HG03342 (cell line): ENCODE measurements around the gene SOCS7.

Source experiments
- ATAC-seq: cut with Tn5 transposase; IDR thresholded peaks from one replicate; pipeline ENCODE4 v1.9.1; 2021; ENCODE audit warnings: mild to moderate bottlenecking, moderate library complexity; ENCODE audit not compliant: unreplicated experiment

The SOCS7 gene

DNA sequence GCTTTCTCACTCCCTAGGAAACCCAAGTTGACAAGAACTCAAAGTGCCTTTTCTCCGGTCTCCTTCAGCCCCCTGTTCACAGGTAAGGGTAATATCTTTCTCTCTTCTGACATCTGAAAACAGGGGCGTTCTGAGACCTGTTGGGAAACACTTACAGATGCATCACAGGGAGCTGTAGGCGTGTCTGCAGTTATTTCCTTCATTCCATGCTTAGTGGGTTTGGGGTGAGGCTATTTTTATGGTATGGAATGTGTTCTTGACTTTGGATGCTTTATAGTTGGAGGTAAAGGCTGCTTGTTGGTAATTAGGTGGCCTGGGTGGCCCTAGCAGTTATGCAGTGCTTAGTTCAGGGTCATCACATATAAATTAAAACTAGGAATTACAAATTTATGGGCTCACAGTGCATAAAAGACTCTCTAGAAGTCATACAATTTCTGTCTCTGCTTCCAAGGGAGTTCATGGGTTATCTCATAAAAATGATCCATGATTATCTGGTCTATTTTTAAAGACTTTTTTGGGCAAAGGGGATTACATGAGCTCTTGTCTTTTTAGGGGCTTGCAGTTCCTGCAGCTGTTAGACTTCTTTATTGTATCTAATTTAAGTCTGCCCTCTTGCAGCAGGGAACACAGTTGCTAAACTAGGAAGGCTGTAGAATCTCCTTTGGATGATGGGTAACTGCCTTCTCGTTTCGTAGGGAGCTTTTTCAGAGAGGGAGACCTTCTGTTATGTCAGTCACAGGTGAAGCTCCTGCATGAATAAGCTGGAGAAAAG, 10.2 kb downstream of the SOCS7 start:
- ATAC-seq = no peak

DNA sequence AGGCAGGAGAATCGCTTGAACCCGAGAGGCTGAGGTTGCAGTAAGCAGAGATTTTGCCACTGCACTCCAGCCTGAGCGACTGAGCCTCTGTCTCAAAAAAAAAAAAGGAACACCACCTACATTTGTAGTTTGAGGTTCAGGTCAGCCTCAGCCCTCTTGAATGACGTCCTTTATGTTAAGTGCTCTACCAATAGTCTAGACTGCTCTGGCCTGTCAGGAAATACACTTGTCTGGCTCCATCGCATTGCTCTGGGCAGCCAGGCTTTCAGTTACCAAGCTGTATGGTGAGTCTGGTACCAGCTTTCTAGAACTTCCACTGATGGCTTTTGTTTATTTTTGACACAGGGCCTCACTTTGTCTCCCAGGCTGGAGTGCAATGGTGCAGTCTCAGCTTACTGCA, 11.4 kb downstream of the SOCS7 start:
- ATAC-seq = no peak

DNA sequence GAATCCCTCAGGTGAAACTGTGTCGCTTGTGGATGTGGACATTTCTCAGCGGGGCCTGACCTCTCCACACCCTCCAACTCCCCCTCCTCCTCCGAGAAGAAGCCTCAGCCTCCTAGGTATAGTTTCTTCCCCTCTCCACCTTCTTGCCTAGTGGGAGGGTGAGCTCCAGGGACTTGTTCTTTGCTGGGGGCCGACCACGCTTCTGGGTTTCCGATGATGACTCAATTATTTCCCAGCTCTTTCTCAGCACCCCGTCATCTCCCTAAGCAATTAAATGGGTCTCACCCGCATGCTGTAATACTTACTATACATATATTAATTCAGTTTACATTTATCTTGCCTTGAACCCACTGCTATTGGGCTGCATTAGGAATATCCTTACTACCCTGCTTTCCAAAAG, 13.1 kb downstream of the SOCS7 start:
- no peak for ATAC-seq

DNA sequence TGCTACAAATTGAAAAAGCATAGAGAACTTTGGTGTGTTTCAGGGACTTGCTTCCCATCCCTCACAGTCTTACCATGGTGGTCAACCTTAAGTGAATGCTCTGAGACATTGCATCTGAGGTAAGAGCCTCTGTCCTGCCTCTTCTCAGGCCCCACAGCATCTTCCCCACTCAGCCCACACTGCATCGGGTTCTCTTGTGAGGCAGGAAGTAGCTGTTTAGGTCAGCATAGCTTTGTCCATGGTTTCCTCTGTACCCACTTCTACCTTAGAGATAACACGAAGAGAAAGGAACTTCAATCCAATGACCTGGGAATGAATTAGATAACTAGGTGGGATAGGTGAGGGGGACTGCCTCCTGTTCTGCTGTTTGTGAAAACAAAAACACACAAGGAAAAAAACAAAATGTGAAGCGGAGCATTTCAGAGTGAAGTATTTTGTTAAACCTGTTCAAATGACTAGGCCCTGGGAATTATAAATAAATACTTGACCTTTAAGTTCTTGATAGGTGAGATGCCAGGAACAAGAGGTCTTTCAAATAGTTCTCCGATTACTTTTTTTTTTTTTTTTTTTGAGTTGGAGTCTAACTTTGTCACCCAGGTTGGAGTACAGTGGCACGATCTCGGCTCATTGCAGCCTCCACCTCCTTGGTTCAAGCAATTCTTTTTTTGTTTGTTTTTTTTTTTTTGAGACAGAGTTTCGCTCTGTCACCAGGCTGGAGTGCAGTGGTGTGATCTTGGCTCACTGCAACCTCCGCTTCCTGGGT, 17.7 kb downstream of the SOCS7 start:
- ATAC-seq = no peak

DNA sequence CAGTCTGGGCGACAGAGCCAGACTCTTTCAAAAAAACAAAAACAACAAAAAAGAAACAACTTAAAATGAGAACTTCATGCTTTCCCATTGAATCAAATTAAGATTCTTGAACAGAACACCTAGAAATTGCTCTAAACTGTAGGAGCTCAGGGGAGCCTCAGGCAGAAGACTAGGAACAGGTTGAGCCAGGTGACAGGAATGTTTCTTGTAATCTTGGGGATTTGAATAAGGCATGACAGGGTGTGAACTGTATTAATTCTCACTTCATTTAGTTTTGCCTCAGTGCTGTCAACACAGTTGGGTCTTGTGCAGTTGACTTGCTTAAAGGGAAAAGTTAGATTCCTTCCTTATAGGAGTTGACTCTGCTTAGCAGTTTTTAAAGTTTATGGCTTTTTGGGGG, 27.8 kb downstream of the SOCS7 start:
- ATAC-seq = no peak

DNA sequence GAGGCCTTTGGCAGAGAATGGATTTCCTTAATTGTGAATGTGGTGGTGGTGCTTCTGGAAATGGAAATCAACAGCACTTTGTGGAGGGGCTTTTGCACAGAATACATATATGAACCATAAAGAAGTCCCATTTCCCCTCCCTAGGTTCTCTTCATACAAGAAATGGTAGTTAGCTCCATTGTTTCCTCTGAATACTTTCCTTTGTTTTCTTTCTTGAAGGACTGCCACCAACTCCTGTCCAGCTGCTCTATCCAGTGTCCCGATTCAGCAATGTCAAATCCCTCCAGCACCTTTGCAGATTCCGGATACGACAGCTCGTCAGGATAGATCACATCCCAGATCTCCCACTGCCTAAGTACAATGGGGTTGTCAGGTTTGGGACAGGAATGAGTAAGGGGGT, 43.4 kb downstream of the SOCS7 start:
- ATAC-seq = no peak

DNA sequence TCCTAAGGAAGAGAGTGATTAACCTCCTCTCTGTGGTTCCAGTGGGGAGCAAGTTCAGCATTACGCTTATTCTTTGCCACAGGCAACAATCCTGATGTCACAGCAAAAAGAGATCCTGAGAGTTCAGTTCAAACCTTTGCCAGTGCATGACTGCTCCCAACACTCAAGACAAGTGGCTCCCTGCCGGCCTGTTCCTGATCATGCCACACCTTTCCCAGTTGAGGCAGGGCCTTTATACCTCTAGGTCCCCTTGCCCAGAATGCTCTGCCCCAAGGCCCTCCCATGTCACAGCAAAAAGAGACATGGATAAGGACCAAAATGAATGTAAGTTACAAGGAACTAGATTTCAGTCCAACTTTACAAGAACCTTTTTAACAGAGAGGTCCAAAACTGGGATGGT, 45.6 kb downstream of the SOCS7 start:
- ATAC-seq = no peak

DNA sequence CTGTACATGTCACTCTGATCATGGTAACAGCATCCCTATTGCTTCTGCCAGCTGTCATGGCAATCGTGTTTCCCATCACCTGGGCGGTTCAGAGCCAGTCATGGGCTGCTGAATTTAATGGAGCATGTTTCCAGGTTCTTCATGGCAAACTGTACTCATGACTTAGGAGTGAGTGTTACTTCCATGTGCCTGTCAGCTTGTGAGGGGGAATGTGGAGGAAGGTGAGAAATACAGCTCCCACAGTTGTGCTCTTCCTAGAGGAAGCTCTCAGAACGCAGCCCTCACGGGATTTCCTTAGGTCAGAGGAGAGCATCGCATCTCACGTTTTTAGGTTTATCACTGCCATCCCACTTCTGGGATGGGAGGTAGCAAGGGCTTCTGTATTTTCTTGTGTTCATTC, 48.6 kb downstream of the SOCS7 start:
- ATAC-seq = no peak

DNA sequence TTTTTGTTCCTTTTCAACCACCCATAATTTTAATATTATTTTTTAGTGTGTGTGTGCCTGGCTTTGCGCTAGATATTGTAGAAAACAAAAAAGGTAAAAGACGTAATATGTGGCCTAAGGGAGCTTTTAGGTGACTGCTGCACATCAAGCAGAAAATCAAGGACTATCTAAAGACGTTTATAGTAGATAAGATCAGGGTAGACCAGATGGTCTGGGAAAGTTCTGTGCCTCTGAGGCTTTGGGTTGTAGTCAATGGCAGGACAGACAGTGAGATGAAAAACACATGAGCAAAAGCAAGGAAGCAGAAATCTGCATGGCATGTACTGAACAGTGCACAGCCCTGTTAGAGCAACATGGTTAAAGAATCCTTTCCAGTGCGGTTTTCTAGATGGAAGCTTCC, 49.8 kb downstream of the SOCS7 start:
- no peak for ATAC-seq

DNA sequence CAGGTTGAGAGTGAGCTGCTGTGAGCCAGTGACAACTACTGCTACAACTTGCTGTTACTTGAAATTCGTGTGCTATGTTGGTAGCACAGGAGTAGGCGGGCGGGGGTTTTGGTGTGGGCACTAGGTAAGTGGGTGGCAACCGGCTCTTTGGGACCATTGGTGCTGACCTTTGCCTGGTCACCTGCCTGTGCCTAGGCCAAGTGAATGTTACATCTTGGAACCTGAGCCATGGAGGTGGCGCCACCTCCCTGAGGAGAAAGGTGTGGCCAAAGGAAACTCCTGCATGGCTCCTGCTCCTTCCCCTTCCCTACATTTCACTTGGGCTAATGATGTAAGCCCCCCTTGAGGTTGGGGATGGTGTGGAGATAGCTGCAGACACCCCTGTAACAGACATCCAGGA, 51.3 kb downstream of the SOCS7 start:
- ATAC-seq = no peak

DNA sequence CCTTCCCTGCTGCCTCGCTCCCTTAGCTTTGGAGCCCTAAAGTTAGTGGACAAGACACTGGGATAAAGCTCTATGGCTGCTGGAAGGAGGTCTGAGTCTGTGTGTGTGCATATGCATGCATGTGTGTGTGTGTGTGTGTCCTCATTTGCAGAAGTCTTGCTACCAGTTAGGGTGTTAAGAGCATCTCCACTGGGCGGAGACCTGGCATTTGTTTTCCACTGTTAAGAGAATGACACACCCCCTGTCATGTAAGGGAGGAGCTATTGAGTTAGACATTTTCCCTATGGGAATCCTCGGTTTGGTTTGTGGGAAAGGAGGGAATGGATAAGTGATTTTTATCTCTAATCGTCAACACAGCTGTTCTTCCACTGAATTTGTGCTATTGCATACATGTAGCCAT, 51.8 kb downstream of the SOCS7 start:
- ATAC-seq = no peak

DNA sequence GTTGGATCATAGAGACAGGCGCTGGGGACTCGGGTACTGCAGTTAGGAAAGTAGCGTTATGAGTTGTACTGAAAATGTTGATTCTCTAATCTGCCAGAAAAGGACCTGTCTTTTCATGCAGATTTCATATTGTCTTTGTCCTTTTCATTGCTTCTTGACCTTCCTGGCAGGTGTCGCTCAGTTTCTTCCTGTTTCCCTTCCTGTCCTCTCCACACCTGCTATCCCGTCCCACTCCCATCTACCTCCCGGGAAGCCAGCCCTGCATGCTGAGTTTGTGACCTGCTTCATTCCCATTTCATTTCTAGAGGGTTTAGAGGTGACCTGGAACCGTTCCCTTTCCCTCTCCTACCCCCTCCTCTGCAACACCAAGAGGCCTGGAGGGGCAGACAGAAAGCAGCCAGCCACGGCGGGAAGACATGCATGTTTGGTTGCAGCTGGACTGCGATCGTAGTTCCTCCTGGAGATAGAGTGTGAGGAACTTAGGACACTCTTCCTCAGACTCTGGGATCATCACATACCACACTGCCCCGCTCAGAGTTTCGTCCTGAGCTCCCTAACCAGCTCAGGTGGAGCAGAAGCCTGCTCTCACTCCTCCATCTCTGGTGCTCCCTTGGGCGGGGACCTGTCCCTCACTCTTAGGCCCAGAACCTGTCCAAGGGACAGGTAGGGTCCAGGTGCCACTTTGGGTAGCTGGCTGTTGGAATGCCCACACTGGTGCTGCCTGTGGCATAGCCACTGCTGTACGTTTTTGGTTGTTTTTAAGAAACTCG, 52.7 kb downstream of the SOCS7 start:
- no peak for ATAC-seq

DNA sequence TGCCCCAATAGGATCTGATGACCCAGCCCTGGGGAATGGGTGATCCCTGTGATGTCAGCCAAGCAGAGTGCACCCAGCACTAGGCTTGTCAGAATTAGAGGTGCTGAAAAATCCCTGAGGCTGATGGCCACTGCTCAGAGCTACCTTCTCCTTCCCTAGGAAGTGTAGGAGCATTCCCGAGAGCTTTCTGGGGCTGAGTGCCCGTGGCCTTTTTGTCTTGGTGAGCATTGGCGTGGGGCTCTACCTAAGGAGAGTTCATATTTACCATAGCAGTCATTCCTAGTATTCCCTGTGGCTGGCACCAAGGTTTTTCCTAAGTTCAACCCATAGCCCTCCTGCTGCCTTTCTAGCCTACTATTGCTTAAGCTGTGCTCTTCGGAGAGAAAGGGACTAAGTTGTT, 54.0 kb downstream of the SOCS7 start:
- ATAC-seq = no peak

DNA sequence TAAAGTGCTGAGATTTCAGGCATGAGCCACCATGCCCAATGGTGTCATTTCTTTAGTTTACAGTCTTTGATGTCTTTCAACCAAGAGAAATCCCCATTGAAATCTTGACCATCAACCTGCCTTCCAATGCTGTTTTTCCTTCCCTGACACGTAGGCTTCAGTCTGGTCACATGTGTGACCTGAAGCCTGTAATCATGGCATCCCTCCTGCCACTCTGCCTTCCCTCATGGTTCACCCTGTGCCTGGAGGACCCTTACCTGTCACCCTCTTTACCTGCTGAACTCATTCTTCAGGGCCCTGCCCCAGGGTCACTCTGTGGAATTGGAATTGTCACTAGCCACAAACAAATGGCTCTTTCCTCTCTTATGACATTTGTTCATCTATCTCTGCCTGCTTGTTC, 58.6 kb downstream of the SOCS7 start:
- no peak for ATAC-seq

DNA sequence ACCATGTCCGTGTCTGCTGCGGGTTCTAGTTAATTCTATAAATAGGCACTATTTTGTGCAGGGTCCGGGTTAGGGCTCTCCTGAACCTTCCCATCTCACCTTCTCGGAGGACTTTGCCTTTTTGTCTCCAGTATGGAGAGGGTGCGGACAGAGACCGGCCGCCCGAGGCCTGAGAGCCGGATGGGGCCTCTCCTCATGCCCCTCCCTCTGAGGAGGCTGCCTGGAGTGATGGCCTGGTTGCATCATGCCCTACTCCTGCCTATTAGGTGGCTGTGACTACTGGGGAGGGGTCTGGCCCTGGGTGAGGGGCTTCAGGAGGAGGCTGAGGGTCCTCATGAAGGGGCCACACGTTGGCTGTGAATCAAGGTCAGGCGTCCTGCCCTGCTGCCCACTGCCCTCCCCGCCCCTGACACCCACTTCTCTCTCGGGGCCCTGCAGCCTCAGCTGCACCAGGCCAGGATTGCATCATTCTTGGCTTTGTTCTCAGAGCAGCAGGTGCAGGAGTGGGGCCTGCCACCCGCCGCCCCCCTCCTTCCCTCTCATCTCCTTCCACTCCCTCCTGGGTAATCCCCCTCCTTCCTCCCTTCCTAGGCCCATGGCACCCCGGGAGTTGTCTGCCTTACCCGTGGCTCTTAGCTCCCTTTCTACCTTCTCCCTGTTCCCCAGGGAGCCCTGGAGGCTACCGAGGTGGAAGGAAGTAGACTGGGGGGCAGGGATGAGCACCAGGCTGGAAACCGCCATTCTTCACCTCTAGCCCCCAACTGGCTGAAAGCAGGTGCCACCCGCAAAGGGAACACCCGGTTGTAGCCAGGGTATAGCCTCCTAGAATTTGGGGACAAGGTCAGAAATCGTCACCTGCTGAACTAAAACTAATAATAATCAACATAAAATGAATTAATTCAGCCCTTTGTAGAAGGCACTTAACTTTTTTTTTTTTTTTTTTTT, 63.9 kb downstream of the SOCS7 start:
- ATAC-seq = no peak

DNA sequence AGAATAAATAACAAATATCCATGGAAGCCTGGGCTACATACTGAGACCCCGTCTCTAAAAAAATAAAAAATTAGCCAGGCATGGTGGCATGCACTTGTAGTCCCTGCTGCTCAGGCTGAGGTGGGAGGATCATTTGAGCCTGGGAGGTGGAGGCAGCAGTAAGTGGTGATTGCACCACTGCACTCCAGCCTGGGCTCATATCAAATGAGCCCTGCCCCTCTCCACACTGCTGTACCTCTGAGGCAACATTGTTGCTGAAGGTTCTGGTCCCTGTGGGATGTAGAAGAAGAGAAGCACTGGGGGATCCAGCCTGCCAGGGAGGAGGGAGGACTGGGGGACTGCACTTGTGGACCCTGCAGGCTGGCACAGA, 65.2 kb downstream of the SOCS7 start:
- ATAC-seq = no peak

DNA sequence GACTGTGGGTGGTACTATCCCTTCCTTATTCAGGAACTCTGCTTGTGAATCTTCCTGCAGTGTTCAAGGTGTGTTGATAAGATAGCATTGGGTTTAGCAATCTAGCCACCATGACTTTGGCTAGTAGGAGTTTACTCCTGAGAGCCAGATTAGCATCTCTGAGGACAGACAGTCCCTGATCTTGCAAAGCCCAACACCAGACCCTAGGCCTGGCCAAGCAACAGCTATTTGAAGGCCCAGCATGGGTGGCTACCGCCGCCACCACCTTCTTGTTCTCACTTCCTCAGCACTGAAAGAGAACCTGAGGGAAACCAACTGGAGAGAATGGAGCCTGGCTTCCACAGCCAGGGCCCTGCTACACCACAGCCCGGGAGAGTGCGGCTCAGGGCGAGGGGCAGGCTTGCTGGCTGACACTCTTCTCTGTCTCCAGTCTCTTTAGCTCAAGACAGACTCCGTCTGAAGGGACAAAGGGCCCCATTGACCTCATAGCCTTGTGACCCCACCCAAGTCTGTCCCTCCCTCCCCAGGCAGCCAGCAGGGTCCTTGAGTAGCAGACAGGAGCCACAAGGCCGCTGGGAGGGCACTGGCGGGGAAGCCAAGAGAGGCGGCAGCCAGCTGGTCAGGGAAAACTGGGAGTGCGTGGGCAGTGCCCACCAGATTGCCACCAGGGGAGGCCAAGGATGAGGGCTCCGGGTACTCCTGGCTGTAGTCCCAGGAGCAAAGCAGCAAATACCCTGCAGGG, 65.7 kb downstream of the SOCS7 start:
- ATAC-seq = no peak

DNA sequence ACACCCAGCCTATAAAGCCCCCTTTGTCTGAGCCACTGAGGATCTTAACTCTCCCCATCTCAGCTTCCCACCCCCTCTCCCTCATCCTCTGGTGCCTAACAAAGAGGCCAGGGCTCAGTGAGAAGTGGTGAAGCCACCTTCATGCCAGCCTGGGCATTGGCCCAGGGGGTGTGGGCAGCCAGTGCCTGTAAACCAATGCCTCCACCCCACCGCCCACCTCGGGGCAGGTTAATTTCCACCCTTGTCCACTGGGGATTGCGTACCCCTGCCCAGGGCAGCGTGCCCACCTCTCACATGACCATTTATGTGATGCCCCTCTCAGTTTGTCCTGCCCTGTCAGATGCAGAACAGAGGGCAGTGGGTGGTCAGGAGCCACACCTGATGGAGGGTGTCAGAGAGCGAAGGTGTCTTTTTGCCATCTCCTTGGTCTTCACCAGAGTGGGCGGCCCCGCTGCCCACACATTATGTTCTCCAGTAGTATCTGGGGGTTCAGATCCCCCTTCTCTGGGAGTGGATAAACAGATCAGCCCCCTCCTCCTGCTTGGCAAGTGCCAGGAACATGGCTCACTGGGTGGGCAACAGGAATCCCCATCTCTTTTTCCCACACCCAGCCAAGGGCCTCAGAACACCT, 66.5 kb downstream of the SOCS7 start:
- ATAC-seq = no peak

DNA sequence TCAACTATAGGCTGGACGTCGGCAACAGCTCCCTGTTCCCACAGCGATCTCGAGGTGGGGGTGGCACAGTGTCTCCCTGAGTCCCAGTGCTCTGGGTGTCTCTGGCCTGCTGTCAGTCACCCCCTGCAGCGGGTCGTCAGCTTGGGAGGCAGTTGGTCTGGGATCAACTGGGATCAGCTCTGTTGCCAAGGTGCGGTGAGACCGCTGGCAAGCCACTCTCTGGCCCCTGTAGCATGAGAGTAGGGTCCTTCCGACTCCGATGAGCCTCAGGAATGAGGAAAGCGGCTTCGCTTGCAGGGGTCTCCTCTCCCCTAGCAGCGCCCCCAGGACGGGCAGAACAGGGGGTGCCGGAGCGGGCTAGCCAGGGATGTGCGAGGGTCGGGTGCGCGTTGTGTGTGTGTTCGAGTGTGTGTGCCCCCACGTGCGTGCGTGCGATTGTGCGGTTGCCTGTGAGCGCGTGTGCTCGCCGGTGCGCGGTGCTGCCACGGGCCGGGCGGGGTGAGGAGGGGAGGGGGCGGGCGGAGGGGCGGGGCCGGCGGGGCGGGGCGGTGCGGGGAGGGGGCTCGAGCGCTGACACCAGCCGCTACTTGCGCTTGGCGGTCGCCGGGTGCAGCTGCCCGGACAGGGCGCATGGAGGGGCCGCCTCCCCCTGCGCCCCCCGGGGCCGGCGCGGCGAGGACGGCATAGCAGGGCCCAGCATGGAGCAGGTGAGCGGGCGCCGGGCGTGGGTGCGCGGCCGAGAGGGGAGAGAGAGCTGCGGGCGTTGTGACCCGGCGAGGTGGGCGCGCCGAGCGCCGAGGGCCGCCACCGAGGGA, 67.3 kb downstream of the SOCS7 start:
- no peak for ATAC-seq
